AG09319 (cell line): ENCODE measurements around the gene CHI3L2.

Experiments used
- DNase-seq: peaks from one replicate; pipeline ENCODE4 v3.0.0-alpha.2; 2010; ENCODE audit warnings: low read depth; ENCODE audit errors: extremely low read depth
- CTCF ChIP-seq: IDR thresholded peaks from 2 replicates; pipeline ENCODE4 v1.5.1; 2011; ENCODE audit warnings: low read depth, mild to moderate bottlenecking, inconsistent platforms, low read length, moderate library complexity

The CHI3L2 gene

GRCh38 chr1:111232134-111232533 is 4.6 kb downstream of the CHI3L2 start:
- no peak for DNase-seq
- no peak for TF ChIP-seq CTCF

- no peak for DNase-seq
Observed at GRCh38 chr1:111234258-111234657, 6.7 kb downstream of the CHI3L2 start.

GRCh38 chr1:111234866-111235265 is 7.4 kb downstream of the CHI3L2 start:
- DNase-seq: no peak
- no peak for TF ChIP-seq CTCF

More at GRCh38 chr1:111234258-111234657, 6.7 kb downstream of the CHI3L2 start:
- no peak for TF ChIP-seq CTCF

GRCh38 chr1:111236379-111236778 is 8.9 kb downstream of the CHI3L2 start:
- TF ChIP-seq CTCF: no peak
- no peak for DNase-seq

GRCh38 chr1:111236806-111237205 is 9.3 kb downstream of the CHI3L2 start:
- no peak for TF ChIP-seq CTCF
- no peak for DNase-seq

GRCh38 chr1:111238056-111238795 is 10.7 kb downstream of the CHI3L2 start:
- TF ChIP-seq CTCF: no peak
- no peak for DNase-seq

- no peak for TF ChIP-seq CTCF
- DNase-seq: no peak
Observed at GRCh38 chr1:111241797-111242196, 14.3 kb downstream of the CHI3L2 start.
